Measurements from ENCODE around the gene CREB3L2.
"Not testable (repeated sequence)": the region's sequence is repeated elsewhere in the genome, so short reads cannot be mapped to it uniquely, and the experiment has no call there.

CREB3L2 gene

DNA sequence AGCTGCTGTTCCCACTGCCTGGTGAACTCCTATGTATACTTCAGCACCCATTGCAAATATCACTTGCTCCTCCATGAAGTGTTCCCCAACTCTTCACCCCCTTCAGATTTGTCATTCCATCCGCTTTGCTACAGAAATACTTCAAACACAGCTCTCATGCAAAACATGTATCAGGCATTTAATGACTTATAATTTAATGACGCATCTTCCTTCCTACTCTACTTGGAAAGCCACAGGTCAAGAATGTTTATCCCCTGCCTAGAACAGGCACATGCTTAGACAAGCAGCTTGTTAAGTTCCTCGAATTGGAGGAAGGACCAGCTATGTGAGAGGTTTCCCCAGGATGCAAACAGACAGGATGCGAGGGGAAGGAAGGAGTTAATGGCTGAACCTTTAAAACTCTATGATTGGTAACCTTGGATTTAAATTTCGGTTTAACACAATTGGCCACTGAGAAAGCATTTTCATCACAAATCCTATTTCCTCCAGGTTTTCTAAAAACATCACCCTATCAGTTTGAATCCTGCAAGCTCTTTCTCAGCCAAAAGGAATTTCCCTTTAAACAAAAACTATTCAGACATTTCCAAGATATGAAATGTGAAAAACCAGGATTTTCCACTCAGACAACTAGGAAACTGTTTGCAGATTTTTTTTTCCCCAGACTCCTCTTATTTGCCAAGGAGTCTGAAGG is 11.5 kb downstream of the CREB3L2 start:
- in situ Hi-C loops (cut with MboI; ENCODE audit: low sequenced_read_pairs) = no loop called here
- H3K9me3 ChIP-seq = no peaks in the 10 kb centered on the region
- no peaks in the 10 kb centered on the region for H3K27me3 ChIP-seq (ENCODE audit: low read depth)
- H3K4me1 ChIP-seq = no peaks in the 10 kb centered on the region
- H3K36me3 ChIP-seq (replicated peaks) = no peaks in the 10 kb centered on the region
- DNase-seq (ENCODE audit: low spot score in 2 of 2) = no peak
- H3K4me3 ChIP-seq = no peak overlapping the region

- H3K4me3 ChIP-seq = no peak overlapping the region
- no peaks in the 10 kb centered on the region for H3K36me3 ChIP-seq (replicated peaks)
- no peaks in the 10 kb centered on the region for H3K9me3 ChIP-seq
- no peaks in the 10 kb centered on the region for H3K27me3 ChIP-seq (ENCODE audit: low read depth)
- no peak for DNase-seq (ENCODE audit: low spot score in 2 of 2)
- no peaks in the 10 kb centered on the region for H3K4me1 ChIP-seq
- in situ Hi-C loops (cut with MboI; ENCODE audit: low sequenced_read_pairs) = no loop called here
Observed at GRCh38 chr7:137989590-137989989, 12.3 kb downstream of the CREB3L2 start.

DNA sequence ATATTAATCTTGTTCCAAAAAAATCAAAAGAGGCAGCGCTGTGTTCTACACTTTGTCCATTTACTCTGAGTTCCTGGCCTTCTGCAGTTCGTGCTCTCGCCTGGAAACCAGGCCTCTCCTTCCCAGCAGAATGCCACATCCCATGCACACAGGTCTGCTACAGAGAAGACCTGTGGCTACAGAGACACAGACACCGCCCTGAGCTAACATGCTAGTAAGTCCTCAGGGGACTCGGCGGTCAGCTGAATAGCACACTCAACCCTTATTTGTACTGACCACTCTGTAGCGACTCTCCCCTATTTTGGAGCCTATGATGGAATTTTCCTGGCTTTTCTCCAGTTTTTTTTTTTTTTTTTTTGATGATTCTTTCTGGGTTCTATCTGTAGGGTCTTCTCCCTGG is 12.8 kb downstream of the CREB3L2 start:
- no peaks in the 10 kb centered on the region for H3K36me3 ChIP-seq (replicated peaks)
- H3K9me3 ChIP-seq = no peaks in the 10 kb centered on the region
- H3K4me3 ChIP-seq = no peak overlapping the region
- H3K4me1 ChIP-seq = no peaks in the 10 kb centered on the region
- no peaks in the 10 kb centered on the region for H3K27me3 ChIP-seq (ENCODE audit: low read depth)
- in situ Hi-C loops (cut with MboI; ENCODE audit: low sequenced_read_pairs) = no loop called here
- DNase-seq (ENCODE audit: low spot score in 2 of 2) = no peak

DNA sequence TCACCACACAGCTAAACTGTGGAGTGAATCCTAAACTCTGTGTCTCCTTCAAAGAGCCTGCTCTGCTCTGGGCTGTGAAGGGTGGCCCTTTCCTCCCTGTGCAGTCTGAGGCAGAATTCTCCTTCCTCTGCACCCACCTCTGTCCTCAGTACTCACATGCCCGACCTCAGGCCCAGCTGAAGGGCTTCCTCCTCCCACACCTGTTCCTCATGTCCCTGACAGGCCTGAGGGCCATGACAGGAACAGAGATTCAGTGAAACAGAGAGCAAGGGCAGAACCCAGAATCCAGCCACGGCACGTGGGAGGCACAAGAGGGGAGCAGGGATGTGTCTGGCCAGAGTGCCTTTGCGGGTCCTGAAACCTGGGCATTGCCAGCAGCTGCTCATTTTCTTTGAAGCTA is 13.9 kb downstream of the CREB3L2 start:
- in situ Hi-C loops (cut with MboI; ENCODE audit: low sequenced_read_pairs) = no loop called here
- Histone ChIP-seq H3K4me3 (no peak overlapping the region), H3K27me3 (ENCODE audit: low read depth) (no peaks in the 10 kb centered on the region), H3K36me3 (replicated peaks) (no peaks in the 10 kb centered on the region), H3K9me3 (no peaks in the 10 kb centered on the region), H3K4me1 (no peaks in the 10 kb centered on the region)
- DNase-seq (ENCODE audit: low spot score in 2 of 2) = no peak

DNA sequence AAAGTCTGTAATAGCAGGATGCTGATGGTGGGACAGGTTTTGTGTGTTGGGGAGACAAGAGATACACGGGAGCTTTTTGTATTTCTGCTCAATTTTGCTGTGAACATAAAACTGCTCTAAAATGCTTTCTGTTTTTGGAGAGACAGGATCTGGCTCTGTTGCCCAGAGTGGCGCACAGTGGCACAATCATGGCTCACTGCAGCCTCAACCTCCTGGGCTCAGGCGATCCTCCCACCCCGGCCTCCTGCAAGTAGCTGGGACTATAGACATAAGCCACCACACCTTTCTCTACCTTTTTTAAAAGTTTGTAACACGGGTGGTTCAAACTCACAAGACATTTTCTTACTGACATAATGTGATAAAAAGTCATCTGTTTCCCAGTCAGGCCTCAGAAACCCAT is 14.3 kb downstream of the CREB3L2 start:
- DNase-seq (ENCODE audit: low spot score in 2 of 2) = no peak
- no peaks in the 10 kb centered on the region for H3K36me3 ChIP-seq (replicated peaks)
- H3K4me1 ChIP-seq = no peaks in the 10 kb centered on the region
- no peaks in the 10 kb centered on the region for H3K27me3 ChIP-seq (ENCODE audit: low read depth)
- no peak overlapping the region for H3K4me3 ChIP-seq
- H3K9me3 ChIP-seq = no peaks in the 10 kb centered on the region
- in situ Hi-C loops (cut with MboI; ENCODE audit: low sequenced_read_pairs) = no loop called here

GRCh38 chr7:137987018-137987349 is 14.9 kb downstream of the CREB3L2 start:
- Histone ChIP-seq H3K27me3 (ENCODE audit: low read depth) (no peaks in the 10 kb centered on the region), H3K9me3 (no peaks in the 10 kb centered on the region), H3K36me3 (replicated peaks) (no peaks in the 10 kb centered on the region), H3K4me1 (no peaks in the 10 kb centered on the region), H3K4me3 (no peak overlapping the region)
- DNase-seq (ENCODE audit: low spot score in 2 of 2) = no peak
- in situ Hi-C loops (cut with MboI; ENCODE audit: low sequenced_read_pairs) = no loop called here

DNA sequence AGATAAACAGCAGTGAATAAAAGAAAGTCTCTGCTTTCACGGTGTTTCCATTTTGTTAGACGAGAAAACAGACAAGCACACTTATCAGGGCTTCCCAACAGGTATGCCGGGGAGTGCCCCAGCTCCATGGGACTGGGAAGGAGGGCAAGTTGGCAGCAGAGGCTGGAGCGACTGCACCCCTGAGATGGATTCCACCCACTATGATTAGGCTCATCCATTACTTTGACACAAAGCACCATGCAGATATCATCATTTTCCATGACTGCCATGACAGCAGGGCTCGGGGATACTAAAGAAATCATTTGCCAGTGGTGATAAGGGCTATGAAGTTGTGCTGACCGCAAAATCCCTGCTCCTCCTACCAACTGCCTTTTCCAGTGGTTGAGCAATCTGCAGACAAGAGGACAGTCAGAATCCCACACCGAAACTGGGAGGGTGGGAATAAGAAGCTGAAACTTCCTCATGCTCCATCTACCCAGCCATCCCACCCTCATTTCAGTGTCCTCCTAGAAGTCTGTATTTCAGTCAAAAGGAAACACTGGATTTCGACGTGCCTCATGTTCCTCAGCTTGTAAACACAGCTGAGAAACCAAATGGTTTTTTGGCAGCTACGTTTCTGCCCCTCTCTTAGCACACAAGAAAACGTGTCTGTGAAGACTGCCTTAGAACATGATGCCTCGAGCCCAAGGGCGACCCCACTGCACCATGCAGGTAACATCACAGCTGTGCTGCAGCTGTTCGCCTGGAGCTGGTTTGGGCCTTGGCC is 15.5 kb downstream of the CREB3L2 start:
- Histone ChIP-seq H3K4me1 (no peaks in the 10 kb centered on the region), H3K27me3 (ENCODE audit: low read depth) (no peaks in the 10 kb centered on the region), H3K36me3 (replicated peaks) (no peaks in the 10 kb centered on the region), H3K4me3 (no peak overlapping the region), H3K9me3 (no peaks in the 10 kb centered on the region)
- in situ Hi-C loops (cut with MboI; ENCODE audit: low sequenced_read_pairs) = no loop called here
- DNase-seq (ENCODE audit: low spot score in 2 of 2) = no peak

DNA sequence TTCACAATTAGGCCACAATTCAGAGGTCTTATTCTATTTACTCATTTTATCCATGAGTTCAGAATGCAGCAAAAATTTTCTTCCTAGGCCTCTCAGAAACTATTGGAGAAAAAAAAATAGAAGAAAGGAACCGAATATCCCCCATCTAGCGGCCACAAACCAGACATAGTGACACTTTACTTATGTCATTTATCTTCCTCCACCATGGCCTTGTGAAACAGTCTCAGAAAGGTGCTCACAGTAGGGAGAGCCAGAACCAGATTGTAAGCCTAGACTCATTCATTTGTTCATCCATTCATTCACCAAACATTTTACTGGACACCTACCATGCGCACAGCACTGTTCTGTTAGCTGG is 16.0 kb downstream of the CREB3L2 start:
- no peaks in the 10 kb centered on the region for H3K27me3 ChIP-seq (ENCODE audit: low read depth)
- no peaks in the 10 kb centered on the region for H3K9me3 ChIP-seq
- in situ Hi-C loops (cut with MboI; ENCODE audit: low sequenced_read_pairs) = no loop called here
- H3K4me1 ChIP-seq = no peaks in the 10 kb centered on the region
- DNase-seq (ENCODE audit: low spot score in 2 of 2) = no peak
- H3K36me3 ChIP-seq (replicated peaks) = no peaks in the 10 kb centered on the region
- H3K4me3 ChIP-seq = no peak overlapping the region

DNA sequence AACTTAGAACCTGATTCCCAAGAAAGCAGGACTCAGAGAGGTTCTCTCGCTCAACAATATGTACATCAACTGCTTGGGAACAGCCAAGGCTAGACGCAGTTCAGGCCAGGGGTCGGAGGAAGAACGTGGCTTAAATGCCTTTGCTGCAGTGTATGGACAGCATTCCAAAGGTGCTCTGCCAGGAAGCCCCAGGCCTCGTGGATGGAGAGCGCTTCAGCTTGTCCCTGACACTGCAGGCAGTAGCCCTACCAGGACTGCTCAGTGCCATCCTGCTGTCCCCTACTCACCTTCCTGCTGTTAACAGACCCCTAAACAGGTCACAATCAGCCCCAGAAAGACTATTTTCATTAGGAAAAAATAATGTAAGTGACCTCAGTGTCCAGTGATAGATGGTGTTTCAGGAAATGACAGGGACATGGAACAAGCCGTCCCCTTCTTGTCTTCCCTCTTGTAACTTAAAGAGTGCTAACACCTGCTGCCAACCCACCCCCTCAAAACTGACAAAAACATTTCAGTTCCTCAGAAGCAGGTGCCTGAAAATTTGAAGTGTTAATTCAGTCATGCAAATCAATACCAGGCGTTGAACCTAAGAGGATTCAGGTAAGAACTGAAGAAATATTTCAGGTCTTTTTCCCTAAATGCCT is 16.5 kb downstream of the CREB3L2 start:
- DNase-seq (ENCODE audit: low spot score in 2 of 2) = no peak
- Histone ChIP-seq H3K9me3 (no peaks in the 10 kb centered on the region), H3K27me3 (ENCODE audit: low read depth) (no peaks in the 10 kb centered on the region), H3K36me3 (replicated peaks) (no peaks in the 10 kb centered on the region), H3K4me1 (no peaks in the 10 kb centered on the region), H3K4me3 (no peak overlapping the region)
- in situ Hi-C loops (cut with MboI; ENCODE audit: low sequenced_read_pairs) = no loop called here

DNA sequence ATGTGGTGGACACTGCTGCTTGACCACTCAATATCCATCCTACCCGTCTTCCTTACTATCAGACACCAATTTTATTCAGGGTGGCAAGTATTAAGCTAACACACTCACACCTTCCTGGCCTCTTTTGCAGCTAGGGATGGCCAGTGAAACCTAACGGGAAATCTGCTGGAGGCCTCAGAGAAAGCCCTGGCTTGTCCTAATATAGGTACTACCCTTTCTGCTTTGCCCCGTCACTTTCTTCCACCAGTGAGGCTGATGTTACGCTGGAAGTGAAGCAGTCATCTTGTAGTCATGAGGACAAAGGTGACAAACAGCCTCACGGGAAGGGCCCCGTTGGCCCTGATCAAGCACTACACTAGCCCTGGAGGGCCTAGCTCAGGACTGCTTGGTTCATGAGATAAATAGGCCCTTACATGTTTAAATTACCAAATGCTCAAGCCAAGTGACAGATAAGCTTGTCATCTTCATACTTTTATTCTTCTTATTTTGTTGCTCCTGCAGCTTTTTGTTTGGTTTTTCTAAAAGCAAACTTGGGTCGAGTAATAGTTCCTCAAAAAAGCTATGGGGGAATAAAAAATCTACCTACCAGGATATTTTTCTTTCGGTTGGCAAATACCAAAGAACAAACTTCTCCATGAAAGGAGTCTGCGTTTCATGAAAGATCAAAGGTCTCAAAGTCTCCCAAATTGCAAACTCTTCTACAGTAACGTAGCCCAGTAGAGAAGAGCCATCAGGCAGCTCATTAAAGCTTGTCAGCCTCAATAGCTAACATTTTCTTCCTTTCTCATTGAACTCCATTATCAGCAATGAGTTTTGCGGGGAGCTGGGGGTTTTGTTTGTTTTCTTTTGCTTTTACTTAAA is 17.5 kb downstream of the CREB3L2 start:
- H3K4me1 ChIP-seq = no peaks in the 10 kb centered on the region
- in situ Hi-C loops (cut with MboI; ENCODE audit: low sequenced_read_pairs) = no loop called here

DNA sequence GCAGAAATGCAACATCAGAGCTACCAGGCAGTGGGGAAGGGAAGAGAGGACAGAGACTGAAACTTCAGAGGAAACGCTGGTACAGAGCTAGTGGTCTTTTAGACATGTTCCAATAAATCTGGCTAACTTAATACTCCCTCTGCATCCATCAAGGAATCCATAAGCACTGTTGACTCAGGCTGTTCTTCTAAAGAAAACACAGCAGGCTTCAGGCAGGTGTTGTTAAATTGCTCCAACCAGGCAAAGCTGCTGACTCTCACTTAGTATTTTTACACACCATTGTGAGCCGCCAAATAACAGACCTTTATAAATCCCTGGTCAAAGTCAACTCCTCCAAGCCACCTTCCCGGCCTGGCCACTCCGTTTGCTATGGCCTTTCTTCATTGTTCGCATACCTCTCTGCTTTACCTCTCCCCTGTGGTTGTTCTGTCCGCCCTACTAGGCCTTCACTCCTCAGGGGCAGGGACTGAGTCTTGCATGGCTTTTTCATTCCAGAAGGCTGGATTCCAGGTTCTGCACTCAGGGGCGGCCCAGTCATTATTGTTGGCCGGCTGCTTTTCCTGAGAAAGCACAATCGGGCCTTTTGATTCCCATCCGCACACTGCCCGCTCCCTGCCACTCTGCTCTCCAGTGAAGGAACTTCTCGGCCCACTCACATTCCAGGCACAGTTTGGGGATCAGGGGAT is 18.4 kb downstream of the CREB3L2 start:
- DNase-seq (ENCODE audit: low spot score in 2 of 2) = no peak
- Histone ChIP-seq H3K36me3 (replicated peaks) (no peaks in the 10 kb centered on the region), H3K4me1 (no peaks in the 10 kb centered on the region), H3K9me3 (no peaks in the 10 kb centered on the region), H3K27me3 (ENCODE audit: low read depth) (no peaks in the 10 kb centered on the region), H3K4me3 (no peak overlapping the region)
- in situ Hi-C loops (cut with MboI; ENCODE audit: low sequenced_read_pairs) = no loop called here

More for the DNA sequence above, 17.5 kb downstream of the CREB3L2 start:
- H3K9me3 ChIP-seq = no peaks in the 10 kb centered on the region
- H3K4me3 ChIP-seq = no peak overlapping the region
- DNase-seq (ENCODE audit: low spot score in 2 of 2) = no peak
- H3K27me3 ChIP-seq (ENCODE audit: low read depth) = no peaks in the 10 kb centered on the region
- no peaks in the 10 kb centered on the region for H3K36me3 ChIP-seq (replicated peaks)

DNA sequence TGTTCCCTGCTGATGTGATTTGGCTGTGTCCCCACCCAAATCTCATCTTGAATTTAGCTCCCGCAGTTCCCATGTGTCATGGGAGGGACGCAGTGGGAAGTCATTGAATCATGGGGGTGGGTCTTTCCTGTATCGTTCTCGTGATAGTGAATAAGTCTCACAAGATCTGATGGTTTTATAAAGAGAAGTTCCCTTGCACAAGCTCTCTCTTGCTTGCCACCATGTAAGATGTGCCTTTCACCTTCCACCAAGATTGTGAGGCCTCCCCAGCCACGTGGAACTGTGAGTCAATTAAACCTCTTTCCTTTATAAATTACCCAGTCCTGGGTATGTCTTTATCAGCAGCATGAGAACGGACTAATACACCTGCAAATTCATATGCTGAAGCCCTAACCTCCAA is 19.5 kb downstream of the CREB3L2 start:
- H3K36me3 ChIP-seq (replicated peaks); H3K4me1 ChIP-seq; H3K4me3 ChIP-seq; H3K27me3 ChIP-seq (ENCODE audit: low read depth); in situ Hi-C loops (cut with MboI; ENCODE audit: low sequenced_read_pairs); DNase-seq (ENCODE audit: low spot score in 2 of 2); H3K9me3 ChIP-seq: not testable (repeated sequence)

- DNase-seq (ENCODE audit: low spot score in 2 of 2) = no peak
- in situ Hi-C loops (cut with MboI; ENCODE audit: low sequenced_read_pairs) = no loop called here
- H3K4me3 ChIP-seq = no peak overlapping the region
- no peaks in the 10 kb centered on the region for H3K36me3 ChIP-seq (replicated peaks)
- no peaks in the 10 kb centered on the region for H3K4me1 ChIP-seq
- no peaks in the 10 kb centered on the region for H3K9me3 ChIP-seq
- H3K27me3 ChIP-seq (ENCODE audit: low read depth) = no peaks in the 10 kb centered on the region
Observed at GRCh38 chr7:137981668-137982067, 20.2 kb downstream of the CREB3L2 start.

Data from HAP-1 (cell line).